Tibial nerve (tissue), 4 donors: ENCODE results near the gene COL9A2.

Experiments
- CTCF ChIP-seq, 5 experiments: fragments of 200-600 bp in 3 of 5; fragments of 450-650 bp in 2 of 5; sonication (generic) in 3 of 5; IDR thresholded peaks; one replicate each; pipeline ENCODE4 v1.5.1; 2016 to 2019; ENCODE audit warnings: antibody characterized with exemption in 5 of 5, mild to moderate bottlenecking in 3 of 5, moderate library complexity in 2 of 5
- EP300 ChIP-seq, 2 donors: sonication (generic); formaldehyde crosslinking; IDR thresholded peaks; one replicate each; pipeline ENCODE4 v1.6.1; 2017; ENCODE audit warnings: antibody characterized with exemption in 2 of 2, mild to moderate bottlenecking in 1 of 2

GRCh38 chr1:40272653-40273213 is 44.4 kb downstream of the COL9A2 start:
- TF ChIP-seq CTCF (IDR thresholded peaks at IDR 0.05) (no peak), EP300 (IDR thresholded peaks at IDR 0.05) (no peak)
